HepG2 (cell line): ENCODE measurements around the gene DTX2. TPM values are rescaled to one million over a fixed set of nuclear protein-coding genes. Genes with fewer than 3 reads are reported as not detected.
"Not testable (repeated sequence)": the region's sequence is repeated elsewhere in the genome, so short reads cannot be mapped to it uniquely, and the experiment has no call there.

ENCODE experiments used
- BHLHE40 ChIP-seq: IDR thresholded peaks from 2 replicates; pipeline ENCODE4 v1.6.1; 2011; ENCODE audit warnings: low read length, improper control_type of control experiment
- ESRRA ChIP-seq: sonication (generic); formaldehyde crosslinking; IDR thresholded peaks from 2 replicates; pipeline ENCODE4 v1.5.1; 2020; ENCODE audit warnings: mild to moderate bottlenecking, low read depth, missing genetic modification reagents
- FOXC1 ChIP-seq: sonication (generic); formaldehyde crosslinking; IDR thresholded peaks from 2 replicates; pipeline ENCODE4 v1.8.0; 2022; ENCODE audit warnings: mild to moderate bottlenecking, missing genetic modification reagents, borderline replicate concordance
- LCORL ChIP-seq, 2 experiments: fragments of 450-650 bp in 1 of 2; sonication (generic) in 1 of 2; formaldehyde crosslinking in 1 of 2; IDR thresholded peaks; 2 replicates each; pipeline versions ENCODE4 v1.5.0 to v1.6.1; 2017 to 2020; ENCODE audit warnings: antibody characterized with exemption in 1 of 2, missing genetic modification reagents in 1 of 2
- RXRA ChIP-seq: sonication (generic); formaldehyde crosslinking; IDR thresholded peaks from 2 replicates; pipeline ENCODE4 v1.5.1; 2020; ENCODE audit warnings: missing genetic modification reagents
- YEATS2 ChIP-seq: sonication (generic); formaldehyde crosslinking; IDR thresholded peaks from 2 replicates; pipeline ENCODE4 v1.4.0; 2020; ENCODE audit warnings: missing genetic modification reagents, borderline replicate concordance
- ZBTB34 ChIP-seq: sonication (generic); formaldehyde crosslinking; IDR thresholded peaks from 2 replicates; pipeline ENCODE4 v1.8.0; 2022; ENCODE audit warnings: mild to moderate bottlenecking, missing genetic modification reagents
- ZFY ChIP-seq: sonication (generic); formaldehyde crosslinking; IDR thresholded peaks from 2 replicates; pipeline ENCODE4 v1.4.0; 2020; ENCODE audit warnings: missing genetic modification reagents
- ZNF329 ChIP-seq: sonication (generic); formaldehyde crosslinking; IDR thresholded peaks from 2 replicates; pipeline ENCODE4 v1.9.0; 2021; ENCODE audit warnings: low read depth, mild to moderate bottlenecking, missing genetic modification reagents
- ZNF441 ChIP-seq: sonication (generic); formaldehyde crosslinking; IDR thresholded peaks from 2 replicates; pipeline ENCODE4 v1.7.0; 2021; ENCODE audit warnings: missing genetic modification reagents, borderline replicate concordance
- ZNF609 ChIP-seq: sonication (generic); formaldehyde crosslinking; IDR thresholded peaks from 2 replicates; pipeline ENCODE4 v1.4.0; 2020; ENCODE audit warnings: mild to moderate bottlenecking, missing genetic modification reagents, borderline replicate concordance
- ZNF776 ChIP-seq: sonication (generic); formaldehyde crosslinking; IDR thresholded peaks from 2 replicates; pipeline ENCODE4 v1.4.0; 2020; ENCODE audit warnings: mild to moderate bottlenecking, missing genetic modification reagents
- ZNF782 ChIP-seq: sonication (generic); formaldehyde crosslinking; IDR thresholded peaks from 2 replicates; pipeline ENCODE4 v1.4.0; 2020; ENCODE audit warnings: missing genetic modification reagents, mild to moderate bottlenecking, borderline replicate concordance
- polyA plus RNA-seq, 8 experiments: library from polyadenylated mRNA; depleted of rRNA in 3 of 8; stranded (reverse) in 7 of 8; unstranded in 1 of 8; fragments of >200 nt; fragmentation: Illumina TruSeq in 4 of 8; extraction: Trizol in 4 of 8; gene quantifications; 2 replicates each; pipeline versions ENCODE4 v1.2.1 to v1.2.3, GENCODE V29; 2011 to 2016; ENCODE audit warnings: low read depth in 4 of 8, missing spikeins in 1 of 8, mixed read lengths in 1 of 8; ENCODE audit not compliant: insufficient read depth in 1 of 8
- total RNA-seq, 5 experiments: library from RNA; depleted of rRNA; stranded (reverse); fragments of >200 nt; fragmentation: Illumina TruSeq; extraction: Trizol; gene quantifications; 2 replicates each; pipeline ENCODE4 v1.2.3, GENCODE V29; 2016; ENCODE audit warnings: low read depth in 1 of 5
- TF ChIP-seq, protein P1 (sequence below), 2 experiments: fragments of 450-650 bp in 1 of 2; sonication (generic) in 1 of 2; formaldehyde crosslinking; IDR thresholded peaks; 2 replicates each; pipeline versions ENCODE4 v1.5.0 to v1.8.0; 2020 to 2022; ENCODE audit warnings: mild to moderate bottlenecking in 1 of 2, missing genetic modification reagents in 1 of 2
- TF ChIP-seq, protein P2 (sequence below): sonication (generic); formaldehyde crosslinking; IDR thresholded peaks from 2 replicates; pipeline ENCODE4 v1.8.0; 2022; ENCODE audit warnings: missing genetic modification reagents, mild to moderate bottlenecking, inconsistent platforms, borderline replicate concordance

Gene DTX2
- total and polyA plus RNA-seq, 2 of the 13 experiments (the other 11 are each of a cell fraction or from before 2014, with no cell fraction given) = 5.5 to 6.2 TPM

DNA sequence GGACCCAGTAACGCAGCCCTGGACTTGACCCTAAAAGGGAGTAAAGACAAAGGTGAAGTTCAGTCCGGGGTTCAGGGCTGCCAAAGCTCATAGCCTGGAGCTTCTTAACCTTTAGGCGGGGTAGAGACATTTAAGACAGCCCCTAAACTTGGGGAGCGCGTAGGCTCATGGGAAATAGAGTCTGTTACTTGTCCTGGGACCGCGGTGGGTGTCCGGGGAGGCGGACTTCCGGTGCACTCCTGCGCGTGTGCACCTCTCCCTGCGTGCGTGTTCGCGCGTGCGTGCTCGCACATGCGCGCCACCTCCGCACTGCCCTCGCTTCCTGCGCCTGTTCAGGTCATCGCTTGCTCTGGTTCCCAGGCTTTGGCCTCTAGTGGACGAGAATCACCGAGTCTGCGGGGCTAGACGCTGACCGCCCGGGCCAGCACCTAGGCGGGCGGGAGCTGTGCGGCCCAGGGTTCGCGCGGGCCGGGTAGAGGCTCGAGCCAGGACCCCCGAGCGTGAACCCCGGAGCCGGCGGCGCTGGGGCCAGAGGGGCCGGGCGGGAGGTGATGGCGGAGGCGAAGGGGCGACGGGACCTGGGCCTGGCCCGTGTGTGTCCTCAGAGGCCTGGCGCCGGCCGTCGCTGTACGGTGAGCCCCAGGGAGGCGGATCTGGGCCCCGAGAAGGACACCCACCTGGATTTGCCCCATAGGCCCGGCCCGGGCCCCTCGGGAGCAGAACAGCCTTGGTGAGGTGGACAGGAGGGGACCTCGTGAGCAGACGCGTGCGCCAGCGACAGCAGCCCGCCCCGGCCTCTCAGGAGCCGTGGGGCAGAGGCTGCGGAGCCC lies 87.7 kb downstream of the DTX2 start (continued):
- TF ChIP-seq ZNF609 (CRISPR knock-in tag) (0 out of 2 replicates have a peak, but pooled peaks have one; percentile 32), ZNF329 (peak; percentile 50; the same call in 1 of the 2 replicates), RXRA (CRISPR knock-in tag) (peak; percentile 66), ZFY (CRISPR knock-in tag) (peak; percentile 94), LCORL (CRISPR knock-in tag; IDR thresholded peaks at IDR 0.05) (peak; percentile 65; the same call in 1 of the 2 replicates), ZNF441 (peak; percentile 66; the same call in 1 of the 2 replicates), YEATS2 (peak; percentile 73; the same call in 1 of the 2 replicates), FOXC1 (CRISPR knock-in tag) (peak; percentile 71; the same call in 1 of the 2 replicates), ZNF776 (CRISPR knock-in tag) (peak; percentile 74; the same call in 1 of the 2 replicates), ZBTB34 (CRISPR knock-in tag) (peak; percentile 55), ESRRA (CRISPR knock-in tag) (peak; percentile 53; the same call in 1 of the 2 replicates), ZNF782 (CRISPR knock-in tag) (peak; percentile 29; the same call in 1 of the 2 replicates), BHLHE40 (peak; percentile 52; the same call in 1 of the 2 replicates)
- TF ChIP-seq, protein P1, sequence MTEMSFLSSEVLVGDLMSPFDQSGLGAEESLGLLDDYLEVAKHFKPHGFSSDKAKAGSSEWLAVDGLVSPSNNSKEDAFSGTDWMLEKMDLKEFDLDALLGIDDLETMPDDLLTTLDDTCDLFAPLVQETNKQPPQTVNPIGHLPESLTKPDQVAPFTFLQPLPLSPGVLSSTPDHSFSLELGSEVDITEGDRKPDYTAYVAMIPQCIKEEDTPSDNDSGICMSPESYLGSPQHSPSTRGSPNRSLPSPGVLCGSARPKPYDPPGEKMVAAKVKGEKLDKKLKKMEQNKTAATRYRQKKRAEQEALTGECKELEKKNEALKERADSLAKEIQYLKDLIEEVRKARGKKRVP (CRISPR knock-in tag; IDR thresholded peaks at IDR 0.05) = peak in 1 of 2 experiments; percentile 60; a peak in 1 of 4 replicates
- not testable (repeated sequence) for TF ChIP-seq LCORL (IDR thresholded peaks at IDR 0.05)
- TF ChIP-seq, protein P2, sequence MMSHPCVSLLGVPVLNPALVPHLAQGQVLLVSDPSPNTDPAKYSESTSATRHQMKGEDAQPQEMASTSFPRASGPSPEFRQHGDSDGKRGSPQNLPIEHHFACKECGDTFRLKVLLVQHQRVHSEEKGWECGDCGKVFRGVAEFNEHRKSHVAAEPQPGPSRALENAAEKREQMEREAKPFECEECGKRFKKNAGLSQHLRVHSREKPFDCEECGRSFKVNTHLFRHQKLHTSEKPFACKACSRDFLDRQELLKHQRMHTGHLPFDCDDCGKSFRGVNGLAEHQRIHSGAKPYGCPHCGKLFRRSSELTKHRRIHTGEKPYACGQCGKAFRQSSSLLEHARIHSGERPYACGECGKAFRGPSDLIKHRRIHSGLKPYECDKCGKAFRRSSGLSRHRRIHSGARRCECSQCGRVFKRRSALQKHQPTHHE = 0 out of 2 replicates have a peak, but pooled peaks have one; percentile 42
